T-helper 2 cell (primary cell): ENCODE data around the gene MICALL1.
"Not testable (repeated sequence)": the region's sequence is repeated elsewhere in the genome, so short reads cannot be mapped to it uniquely, and the experiment has no call there.

Experiments used
- DNase-seq, 5 experiments: peaks; one replicate each; pipeline versions ENCODE4 v3.0.0 to v3.0.0-alpha.2; 2012 to 2022

Gene MICALL1

DNA sequence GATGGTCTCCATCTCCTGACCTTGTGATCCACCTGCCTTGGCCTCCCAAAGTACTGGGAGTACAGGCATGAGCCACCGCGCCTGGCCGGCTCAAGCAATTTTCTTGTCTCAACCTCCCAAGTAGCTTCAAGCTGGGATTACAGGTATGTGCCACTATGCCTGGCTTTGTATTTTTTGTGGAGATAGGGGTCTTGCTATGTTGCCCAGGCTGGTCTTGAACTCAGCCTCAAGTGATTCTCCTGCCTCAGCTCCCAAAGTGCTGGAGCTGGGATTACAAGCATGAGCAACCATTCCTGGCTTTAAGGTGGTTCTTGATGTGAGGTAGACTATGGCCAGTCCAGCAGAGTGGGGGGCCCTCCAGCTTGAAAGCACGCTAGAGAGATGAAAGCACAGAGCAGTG lies 55.0 kb downstream of the MICALL1 start:
- no peak for DNase-seq

DNA sequence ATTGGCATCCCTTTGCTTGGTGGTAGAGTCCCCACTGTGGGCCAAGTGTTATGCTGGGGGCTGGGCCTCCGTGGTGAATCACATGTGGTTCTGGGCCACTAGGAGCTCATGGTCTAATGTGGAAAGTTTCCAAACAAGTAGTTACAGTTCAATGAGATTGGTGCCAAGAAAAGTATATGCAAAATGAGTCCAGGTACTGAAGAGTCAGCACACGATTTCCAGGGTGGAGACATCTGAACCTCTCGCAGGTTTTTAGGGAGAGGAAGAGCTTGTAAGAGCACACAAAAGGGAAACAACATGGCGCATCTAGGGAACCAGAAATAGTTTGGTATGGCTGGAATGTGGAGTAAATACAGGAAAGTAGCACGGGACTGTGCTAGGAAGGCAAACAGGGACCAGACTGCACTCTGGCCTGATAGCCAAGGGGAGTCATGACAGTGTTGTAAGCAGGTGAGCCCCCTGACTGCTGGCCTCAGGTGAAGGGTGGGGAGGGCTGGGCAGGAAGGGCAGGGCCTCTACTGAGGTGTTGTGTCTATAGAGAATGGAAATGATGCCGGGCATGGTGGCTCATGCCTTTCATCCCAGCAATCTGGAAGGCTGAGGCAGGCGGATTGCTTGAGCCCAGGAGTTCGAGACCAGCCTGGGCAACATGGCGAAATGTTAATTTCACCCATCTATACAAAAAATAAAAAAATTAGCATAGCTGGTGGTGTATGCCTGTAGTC lies 60.0 kb downstream of the MICALL1 start:
- no peak for DNase-seq

DNA sequence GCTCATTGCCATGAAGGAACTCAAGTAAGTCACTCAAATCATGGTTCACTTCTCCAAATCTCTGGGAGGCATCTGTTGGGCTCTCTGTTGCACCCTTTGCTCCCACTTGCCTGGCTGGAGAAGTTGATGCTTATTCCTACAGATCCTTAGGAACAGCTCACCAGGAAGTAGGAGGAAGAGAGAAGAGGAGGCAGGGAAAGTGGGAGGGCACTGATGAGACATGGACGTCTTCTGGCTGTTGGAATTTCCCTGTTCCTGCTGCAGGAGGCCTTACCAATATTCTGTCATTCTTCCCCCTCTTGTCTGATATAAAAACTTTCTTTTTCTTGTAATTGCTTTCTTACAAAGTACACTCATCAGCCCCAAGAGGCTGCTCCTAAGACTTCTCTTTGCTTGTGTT lies 61.0 kb downstream of the MICALL1 start:
- no peak for DNase-seq

DNA sequence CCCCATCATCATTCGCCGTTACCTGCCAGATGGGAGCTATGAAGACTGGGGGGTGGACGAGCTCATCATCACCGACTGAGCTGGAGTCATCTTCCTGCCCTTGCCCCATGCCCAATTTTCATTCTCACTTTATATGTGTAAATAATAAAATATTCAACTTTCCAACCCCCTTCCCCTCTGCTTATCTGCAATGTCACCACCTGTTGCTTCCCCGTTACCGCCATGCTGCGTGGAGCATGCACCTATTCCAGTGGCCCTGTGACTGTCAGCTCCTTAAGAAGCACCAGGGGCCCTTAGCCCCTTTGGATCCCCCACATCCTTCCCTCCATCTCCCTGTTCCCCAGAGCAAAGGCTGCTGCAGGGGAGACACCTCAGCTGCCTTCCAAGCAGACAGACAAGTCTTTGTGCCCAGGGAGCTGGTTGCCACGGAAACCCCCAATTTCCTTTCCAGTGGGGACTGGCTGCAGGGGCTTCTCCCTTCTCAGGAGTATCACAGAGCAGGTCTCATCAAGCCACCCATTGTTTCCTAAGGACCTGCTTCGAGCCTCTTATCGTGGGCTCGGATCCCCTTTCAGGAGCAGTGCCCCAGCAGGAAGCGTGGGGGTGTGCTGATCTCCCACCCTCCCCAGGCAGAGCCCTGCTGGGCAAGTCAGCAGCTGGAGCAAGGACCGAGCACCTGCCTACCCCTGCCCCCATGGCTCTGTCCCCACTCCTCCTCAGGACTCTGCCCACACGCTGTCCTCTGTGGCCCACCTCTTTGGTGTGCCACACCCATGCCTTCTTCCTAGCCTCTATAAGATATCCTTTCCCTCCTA lies 61.7 kb downstream of the MICALL1 start:
- DNase-seq, result no peak

DNA sequence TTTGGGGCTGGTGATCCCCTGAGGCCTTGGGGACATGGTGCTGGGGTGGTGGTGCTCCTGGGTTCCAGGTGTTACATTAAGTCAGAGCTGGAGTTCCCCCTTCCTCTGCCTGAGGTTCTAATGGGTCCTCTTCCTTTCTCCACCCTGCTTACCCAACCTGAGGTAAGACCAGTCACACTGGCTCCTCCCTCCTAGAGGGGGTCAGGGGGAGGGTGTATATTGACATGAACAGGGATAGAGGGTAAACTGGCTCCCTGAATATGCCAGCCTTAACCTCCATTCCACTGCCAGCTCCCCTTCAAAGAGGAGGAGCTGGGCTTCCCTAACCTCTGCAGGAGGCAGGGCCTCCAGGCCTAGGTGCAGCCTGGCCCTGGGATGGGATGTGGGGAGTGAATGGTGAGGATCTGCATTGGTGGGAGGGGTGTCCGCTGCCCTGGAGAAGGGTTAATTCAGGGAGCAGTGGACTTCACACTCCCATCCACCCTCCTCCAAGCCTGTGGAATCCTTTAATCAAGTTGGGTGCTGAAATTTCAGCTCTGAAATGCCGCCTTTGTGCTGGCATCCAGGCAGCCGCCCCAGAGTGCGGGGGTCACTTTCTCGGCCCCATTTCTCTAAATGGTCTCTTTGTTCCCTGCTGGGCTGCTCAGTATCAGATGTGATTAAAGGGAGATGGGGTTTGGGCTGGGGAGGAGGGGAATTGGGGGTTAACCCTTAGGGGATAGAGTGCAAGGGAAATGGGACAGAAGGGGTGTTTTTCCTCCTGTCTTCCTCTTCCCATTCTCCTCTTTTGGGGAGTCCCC lies 62.6 kb downstream of the MICALL1 start:
- DNase-seq, result no peak

DNA sequence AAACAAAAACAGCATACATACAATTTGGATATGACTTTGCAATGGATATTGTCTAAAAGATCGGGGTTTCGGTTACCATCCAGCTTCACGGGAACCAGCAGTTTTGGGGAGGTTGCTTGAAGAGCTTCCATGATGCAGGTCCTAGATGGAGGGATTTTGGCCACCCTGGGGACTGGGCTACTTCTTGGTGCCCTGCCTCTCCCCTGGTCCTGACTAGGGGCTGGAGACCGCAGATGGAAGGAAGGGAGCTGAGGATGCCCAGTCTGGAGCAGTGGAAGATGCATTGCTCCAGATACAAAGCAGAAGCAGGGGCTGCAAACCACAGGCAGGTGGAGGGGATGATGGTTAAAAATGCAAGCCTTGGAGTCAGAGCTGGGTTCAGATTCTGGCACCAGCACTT lies 64.8 kb downstream of the MICALL1 start:
- DNase-seq, result no peak

DNA sequence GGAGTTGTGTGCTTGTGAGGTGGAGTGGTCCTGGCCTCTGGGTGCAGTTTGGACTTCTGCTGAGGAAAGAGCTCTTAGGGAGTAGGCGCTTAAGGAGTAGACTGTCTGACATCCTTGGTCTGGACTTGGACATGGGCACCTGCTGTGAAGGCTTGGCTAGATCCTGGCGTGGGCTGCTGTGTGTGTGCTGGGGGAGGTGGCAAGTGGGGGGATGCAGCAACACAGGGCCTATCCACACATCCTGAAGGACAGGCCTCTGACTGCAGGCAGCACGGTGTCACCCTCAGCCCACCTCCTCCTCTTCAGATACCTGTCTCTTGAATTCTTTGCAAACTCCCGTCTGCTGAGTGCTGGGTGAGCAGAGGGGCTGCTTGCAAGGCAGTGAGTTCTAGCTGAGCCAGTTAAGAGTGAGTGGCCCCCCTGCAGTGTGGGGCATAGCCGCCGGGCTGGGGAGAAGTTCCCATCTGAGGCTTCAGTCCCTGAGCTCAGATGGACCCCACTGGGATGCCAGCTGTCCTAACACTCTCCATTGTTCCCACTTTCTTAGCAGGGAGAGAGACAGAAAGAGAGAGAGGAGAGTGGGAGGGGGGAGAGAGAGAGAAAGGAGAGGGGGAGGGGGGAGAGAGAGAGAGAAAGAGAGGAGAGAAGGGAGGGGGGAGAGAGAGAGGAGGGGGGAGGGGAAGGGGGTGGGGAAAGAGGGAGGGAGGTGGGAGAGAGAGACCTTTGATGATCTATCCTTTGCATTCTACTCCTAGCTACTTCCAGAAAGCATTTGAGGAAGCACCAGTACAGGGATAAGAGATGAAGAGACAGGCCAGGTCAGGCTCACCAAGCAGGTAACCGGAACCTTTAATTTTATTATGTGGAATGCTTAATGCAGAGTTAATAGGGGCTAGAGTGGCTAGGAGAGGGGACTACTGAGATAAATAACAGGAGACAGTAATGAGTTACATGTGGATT lies 65.7 kb downstream of the MICALL1 start:
- no peak for DNase-seq

DNA sequence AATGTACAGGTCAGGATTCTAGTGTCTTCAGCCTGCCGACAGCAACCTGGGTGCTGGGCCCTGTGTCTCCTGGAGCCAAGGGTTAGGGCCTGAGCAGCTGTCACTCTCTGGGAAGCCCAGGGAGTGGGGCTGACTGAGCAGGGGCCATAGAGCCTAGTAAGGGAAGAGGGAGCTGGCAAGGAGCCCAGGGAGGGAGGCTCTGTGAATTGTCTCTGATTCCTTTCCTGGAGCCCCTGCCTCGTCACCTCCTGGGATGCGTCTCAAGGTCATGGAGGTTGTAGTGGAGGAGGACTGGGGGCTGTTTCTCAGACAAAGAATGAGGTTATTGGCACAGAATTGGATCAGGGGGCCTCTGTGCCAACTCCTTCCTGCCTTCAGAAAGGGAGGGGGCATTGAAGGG lies 66.4 kb downstream of the MICALL1 start:
- DNase-seq, result no peak

DNA sequence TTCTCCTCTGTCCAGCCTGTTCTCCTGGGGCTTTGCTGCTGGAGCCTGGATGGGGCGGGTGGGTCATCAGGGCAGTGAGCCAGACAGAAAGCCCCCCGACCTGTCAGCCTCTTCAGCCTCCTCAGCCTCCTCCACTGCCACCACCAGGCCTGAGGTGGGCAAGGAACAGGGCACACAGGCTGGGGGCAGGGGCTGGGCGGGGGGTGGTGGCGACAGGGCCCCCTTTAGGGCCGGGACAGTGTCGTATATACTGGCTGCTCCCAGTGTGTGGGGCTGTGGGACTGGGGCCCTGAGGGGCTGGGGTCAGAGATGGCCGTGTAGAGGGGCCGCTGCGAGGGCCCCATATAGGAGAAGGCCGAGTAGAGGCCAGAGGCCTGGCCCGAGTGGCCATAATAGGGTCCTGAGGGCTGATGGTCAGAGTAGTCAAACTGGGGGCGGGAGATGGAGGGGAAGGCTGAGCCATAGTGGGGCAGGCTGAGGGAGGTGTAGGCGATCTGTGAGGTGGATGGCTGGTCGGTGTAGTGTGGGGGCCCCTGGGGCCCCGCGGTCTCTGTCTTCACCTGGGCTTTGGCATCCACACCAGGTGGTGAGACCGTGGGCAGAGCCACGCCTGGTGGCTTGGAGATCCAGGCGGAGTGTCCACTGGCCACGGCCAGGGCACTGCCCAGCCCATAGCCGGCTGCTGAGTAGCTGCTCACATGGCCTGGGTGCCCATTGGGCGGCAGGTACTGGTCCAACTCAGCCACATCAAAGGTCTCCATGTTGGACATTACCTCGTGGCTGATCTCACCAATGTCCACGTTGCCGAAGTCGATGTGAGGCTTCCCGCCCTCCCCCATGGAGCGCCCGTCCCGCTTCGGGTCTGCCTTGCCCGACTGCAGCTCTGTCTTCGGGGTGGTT lies 67.4 kb downstream of the MICALL1 start:
- DNase-seq, result no peak

DNA sequence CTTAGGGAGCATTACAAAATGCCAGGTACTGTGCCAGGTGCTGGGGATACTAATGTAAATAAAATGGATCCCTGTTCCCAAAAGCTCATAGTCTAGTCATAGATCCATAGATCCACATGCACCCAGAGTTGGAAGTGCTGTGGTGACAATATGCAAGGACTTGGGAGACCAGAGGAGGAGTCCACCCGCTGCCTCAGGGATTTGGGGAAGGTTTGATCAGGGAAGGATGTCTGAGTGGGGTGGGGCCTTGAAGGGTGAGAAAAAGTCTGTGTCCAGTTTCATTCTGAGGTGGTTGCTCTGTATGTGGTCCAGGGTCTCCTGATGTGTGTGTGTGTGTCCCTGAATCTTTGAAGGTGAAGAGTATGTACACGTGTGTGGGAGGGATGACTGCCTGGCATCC lies 69.1 kb downstream of the MICALL1 start:
- DNase-seq, result no peak

DNA sequence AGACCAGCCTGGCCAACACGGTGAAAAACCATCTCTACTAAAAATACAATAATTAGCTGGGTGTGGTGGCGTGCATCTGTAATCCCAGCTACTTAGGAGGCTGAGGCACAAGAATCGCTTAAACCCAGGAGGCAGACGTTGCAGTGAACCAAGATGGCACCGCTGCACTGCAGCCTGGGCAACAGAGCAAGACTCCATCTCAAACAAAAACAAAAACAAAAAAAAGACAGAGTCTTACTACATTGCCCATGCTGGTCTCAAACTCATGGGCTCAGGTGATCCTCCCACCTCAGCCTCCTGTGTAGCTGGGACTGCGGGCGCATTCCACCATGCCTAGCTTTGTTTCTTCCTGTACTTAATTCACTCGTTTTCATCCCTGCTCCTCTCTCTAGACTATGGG lies 69.9 kb downstream of the MICALL1 start:
- DNase-seq, result not testable (repeated sequence)

DNA sequence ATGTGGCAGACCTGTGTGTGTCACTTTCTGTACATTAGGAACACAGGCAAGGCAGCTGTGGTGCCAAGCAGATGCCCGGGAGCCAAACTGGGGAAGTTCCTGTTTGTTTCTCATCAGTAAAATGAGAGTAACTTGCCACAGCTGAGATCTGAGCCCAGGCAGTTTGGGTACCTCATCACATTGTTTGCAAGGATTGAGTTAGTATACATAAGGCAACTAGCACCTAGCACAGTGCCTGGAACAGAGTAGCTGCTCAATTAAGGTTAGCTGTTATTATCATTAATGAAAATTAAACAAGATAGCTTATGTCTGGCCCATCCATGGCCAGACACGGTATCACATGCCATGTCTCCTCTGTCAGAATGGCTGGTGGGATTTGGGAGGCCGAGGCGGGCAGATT lies 70.5 kb downstream of the MICALL1 start:
- no peak for DNase-seq

DNA sequence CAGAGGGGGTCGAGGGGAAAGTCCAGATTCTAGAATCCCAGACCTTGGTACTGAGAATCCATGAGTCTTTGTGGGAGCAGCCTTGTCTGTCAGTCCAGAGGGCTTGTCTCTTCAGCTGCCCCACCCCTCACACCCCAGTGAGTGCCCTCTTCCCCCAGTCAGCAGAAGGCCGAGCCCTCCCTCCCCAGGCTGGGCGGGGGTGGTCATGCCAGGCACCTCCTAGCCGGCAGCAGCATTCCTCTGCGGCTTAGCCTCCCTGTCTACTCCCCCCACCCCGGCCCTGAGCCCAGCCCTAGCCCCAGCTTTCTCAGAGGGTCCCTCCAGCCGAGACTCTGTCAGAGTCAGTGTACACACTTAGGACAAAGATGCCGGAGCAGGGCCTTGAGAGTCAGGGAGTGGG lies 73.7 kb downstream of the MICALL1 start:
- DNase-seq, result no peak

DNA sequence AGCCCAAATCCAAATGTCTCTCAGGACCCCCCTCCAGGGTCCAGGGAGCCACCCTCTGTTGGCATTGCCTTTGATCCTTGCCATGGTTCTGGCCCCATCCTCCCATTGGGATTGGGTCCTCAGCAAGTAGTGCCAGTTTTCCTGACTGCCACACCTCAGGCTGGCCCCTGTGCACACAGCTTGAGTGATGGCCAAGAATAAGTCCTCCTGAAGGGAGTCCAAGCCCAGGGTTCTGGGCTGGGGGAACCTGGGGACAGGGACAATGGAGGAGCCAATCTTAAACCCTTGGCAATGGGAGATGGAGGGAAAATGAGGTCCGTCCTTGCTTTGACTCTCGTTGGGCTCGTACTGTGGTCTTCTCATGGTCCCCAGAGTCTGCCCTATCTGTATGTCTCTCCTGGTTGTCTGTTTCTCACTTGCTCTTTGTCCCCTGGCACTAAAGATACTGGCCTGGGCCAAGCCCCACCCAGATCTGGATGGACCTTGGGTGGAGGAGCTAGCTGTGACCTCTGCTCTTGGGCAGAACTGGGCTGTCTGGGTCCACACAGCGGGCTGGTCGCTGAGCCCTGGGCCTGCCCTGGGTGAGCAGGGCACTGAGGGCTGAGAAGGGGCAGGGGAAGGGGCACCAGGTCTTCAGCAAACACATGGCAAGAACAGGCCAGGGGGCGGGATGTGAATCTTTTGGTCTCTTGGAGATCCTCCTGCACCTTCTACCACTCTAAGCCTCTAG lies 75.3 kb downstream of the MICALL1 start:
- DNase-seq, result no peak

DNA sequence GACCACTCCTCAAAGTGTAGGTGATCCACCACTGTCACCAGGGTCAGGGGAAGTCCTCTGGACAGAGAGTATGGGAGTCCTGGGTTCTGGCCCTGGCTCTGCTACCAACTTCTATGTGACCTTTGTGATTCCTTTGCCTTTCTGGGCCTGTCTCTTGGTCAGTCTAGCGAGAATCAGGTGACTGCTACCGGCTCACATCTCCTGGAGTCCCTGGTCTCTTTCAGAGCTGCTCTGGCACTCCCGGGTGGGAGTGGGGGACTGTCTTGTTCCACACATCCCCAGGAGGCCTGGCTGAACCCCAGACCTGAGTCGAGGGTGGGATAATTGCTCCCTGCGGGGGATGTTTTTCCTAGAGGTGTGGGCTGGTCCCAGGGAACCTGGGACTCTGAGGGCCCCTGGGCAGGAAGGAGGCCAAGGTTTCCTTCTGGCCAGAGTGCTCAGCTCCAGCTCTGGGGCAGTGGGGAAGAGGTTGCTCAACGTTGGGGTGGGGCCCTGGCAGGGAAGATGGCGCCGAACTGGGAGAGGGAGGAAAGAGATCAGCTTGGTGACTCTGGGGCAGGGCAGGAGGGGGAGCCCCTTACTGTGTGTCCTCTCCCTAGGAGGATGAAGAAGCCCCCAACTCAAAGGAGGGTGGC lies 76.2 kb downstream of the MICALL1 start:
- DNase-seq, result no peak

DNA sequence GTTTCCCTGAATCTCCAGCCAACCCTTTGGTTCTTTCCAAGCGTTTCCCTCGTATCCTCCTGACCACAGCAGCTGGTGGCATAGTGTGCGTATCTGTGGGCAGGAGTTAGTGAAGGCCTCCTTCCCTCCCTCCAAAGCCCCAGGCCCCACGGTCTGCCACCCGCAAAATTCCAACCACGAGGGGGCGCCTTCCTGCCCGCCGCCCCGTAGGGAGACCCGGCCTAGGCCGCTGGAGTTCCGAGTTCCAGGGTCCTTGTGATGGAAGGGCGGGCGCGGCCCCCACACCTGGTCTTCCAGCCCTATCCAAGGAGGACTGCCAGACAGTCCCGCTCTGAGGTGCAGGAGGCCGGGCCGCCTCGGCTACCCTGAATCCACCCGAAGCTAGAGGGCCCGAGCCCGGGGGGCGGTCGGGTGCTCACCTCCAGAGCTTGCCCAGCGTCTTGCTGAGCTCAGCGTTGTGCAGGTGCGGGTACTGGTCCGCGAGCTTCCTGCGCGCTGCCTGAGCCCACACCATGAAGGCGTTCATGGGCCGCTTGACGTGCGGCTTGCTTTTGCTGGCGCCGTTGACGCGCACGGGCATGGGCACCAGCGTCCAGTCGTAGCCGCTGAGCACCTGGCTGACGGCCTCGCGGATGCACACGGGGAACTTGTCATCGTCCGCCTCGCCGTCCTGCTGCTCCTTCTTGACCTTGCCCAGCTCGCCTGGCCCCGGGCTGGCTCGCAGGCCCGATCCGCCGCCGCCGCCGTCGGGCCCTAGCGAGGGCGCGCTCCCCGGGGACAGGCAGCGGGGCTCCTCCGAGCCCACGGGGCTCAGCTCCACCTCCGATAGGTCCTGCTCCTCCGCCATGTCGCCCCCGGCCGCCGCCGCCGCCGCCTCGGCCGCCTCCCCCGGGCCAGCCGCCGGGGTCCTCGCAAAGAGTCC lies 77.1 kb downstream of the MICALL1 start:
- no peak for DNase-seq

DNA sequence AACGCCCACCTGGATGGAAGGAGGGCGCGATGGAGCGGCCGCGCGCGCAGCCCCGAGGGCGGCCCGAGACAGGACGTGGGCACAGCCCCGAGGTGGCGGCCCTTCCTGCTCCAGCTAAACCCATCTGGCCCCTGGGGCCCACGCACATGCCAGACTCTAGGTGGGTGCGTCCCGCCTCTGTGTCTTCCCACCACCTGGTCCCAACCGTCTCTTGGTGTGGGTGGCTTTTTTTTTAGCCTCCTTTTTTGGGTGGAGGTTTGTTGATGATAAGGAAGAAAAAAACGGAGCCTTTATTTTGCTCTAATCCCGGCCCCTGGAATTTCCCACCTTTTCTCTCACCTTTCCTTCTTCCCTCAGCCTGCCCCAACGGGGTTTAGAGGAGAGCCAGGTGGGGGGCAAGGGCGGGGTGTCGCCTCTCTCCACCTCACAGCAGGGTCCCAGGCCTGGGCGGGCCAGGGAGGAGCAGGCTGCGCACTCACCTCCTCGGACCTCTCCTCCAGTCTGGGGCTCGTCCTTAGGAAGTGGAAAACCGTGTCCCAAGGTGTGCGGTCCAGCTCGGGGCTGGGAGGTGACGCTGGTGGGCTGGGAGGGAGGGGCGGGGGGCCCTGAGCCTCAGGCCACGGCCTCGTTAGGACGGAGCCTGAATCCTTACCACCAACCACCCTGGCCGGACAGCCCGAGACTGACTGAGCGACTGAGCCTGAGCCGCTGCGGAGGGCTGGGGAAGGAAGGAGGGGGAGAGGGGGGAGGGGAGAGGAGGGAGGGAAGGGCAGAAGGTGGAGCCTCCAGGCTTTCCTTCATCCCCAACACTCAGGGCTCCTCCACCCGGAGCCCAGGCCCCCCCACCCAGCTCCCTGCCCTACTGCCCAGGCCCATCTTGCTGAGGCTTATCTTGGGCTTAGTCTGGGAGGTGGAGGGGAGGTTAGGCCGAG lies 78.0 kb downstream of the MICALL1 start, which contains the start of gene SOX10:
TSS of gene SOX10 (minus strand) at position 696 of the 932 bp plus-strand sequence. CDS start 771 bp downstream, outside the sequence.
- no peak for DNase-seq
